ENCODE data around the gene AGBL1. TPM values are rescaled to one million over a fixed set of nuclear protein-coding genes. Genes with fewer than 3 reads are reported as not detected.
A peak's percentile ranks its signal among the peaks of the same experiment; 100 is the strongest.

AGBL1 gene
- total and polyA plus RNA-seq, 11 donors, result under 0.01 to 0.08 (median 0.02) TPM; not detected in 8

DNA sequence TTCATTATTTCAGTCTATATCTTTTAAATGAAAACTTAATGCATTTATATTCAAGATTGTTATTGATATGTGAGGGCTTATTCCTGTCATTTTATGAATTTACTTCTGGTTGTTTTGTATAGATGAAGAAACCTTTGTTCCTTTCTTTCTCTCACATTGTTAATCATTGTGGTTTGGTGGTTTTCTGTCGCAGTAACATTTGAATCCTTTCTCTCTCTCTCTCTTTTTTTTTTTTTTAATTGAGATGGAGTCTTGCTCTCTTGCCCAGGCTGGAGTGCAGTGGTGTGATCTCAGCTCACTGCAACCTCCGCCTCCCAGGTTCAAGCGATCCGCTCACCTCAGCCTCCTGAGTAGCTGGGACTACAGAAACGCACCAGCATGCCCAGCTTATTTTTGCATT, 22.1 kb downstream of the AGBL1 start:
- ATAC-seq (no peak), DNase-seq (no peak)
- H3K27me3 ChIP-seq, result peaks cover 0 to 10% (median 0%) of the 10 kb centered on the region in 9 donors
- H3K27ac ChIP-seq, result no peak overlapping the region
- H3K4me3 ChIP-seq, result no peak overlapping the region
- TF ChIP-seq POLR2A (IDR thresholded peaks at IDR 0.05), result no peak
- TF ChIP-seq CTCF (IDR thresholded peaks at IDR 0.05), result no peak
- no peaks in the 10 kb centered on the region for H3K36me3 ChIP-seq
- H3K4me1 ChIP-seq, result no peaks in the 10 kb centered on the region
- H3K9me3 ChIP-seq, result peaks cover 0 to 38% (median 6%) of the 10 kb centered on the region in 12 donors
- WGBS, 4 donors, result 90 to 95% (median 93%) methylated on average over 5 of the region's 5 CpGs
- intact Hi-C loops (cut with DNase I), result no loop called here

- no peak for ATAC-seq
- TF ChIP-seq CTCF (IDR thresholded peaks at IDR 0.05) (no peak), POLR2A (IDR thresholded peaks at IDR 0.05) (no peak)
- intact Hi-C loops (cut with DNase I), result no loop called here
- no peak overlapping the region for H3K4me3 ChIP-seq
- no peaks in the 10 kb centered on the region for H3K4me1 ChIP-seq
- no peak overlapping the region for H3K27ac ChIP-seq
- peaks cover 0 to 10% (median 0%) of the 10 kb centered on the region in 9 donors for H3K27me3 ChIP-seq
- DNase-seq, result no peak
- no peaks in the 10 kb centered on the region for H3K36me3 ChIP-seq
- 65 to 82% (median 77%) methylated on average over 2 of the region's 2 CpGs for WGBS, 4 donors
- H3K9me3 ChIP-seq, result peaks cover 0 to 33% (median 4%) of the 10 kb centered on the region in 12 donors
Measured at GRCh38 chr15:86103825-86104224, 24.2 kb downstream of the AGBL1 start.

DNA sequence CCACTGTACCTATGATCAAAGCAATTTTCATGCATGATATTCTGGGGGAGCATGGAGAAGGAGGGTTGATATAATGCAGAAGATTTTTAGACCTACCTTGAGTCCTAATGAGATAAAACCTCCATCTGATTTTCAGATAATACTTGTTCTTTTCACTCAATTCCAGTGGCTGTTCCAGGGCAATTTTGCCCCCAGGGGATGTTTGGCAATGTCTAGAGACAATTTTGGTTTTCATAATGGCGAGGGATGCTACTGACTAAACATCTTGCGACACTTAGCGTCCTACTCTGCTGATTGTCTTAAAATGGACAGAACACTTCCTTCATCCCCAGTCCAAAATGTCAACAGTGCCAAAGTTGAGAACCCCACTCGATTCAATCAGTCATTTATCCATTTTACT, 26.6 kb downstream of the AGBL1 start:
- H3K9me3 ChIP-seq, result peaks cover 0 to 20% (median 4%) of the 10 kb centered on the region in 12 donors
- H3K27me3 ChIP-seq, result peaks cover 0 to 10% (median 0%) of the 10 kb centered on the region in 9 donors
- no peak for DNase-seq
- H3K27ac ChIP-seq, result no peak overlapping the region
- TF ChIP-seq POLR2A (IDR thresholded peaks at IDR 0.05), result no peak
- TF ChIP-seq CTCF (IDR thresholded peaks at IDR 0.05), result no peak
- H3K4me1 ChIP-seq, result no peaks in the 10 kb centered on the region
- ATAC-seq, result no peak
- intact Hi-C loops (cut with DNase I), result no loop called here
- 71 to 82% (median 72%) methylated on average over 4 of the region's 4 CpGs for WGBS, 4 donors
- H3K4me3 ChIP-seq, result no peak overlapping the region
- no peaks in the 10 kb centered on the region for H3K36me3 ChIP-seq

- no peak for ATAC-seq
- Histone ChIP-seq H3K36me3 (no peaks in the 10 kb centered on the region), H3K27ac (no peak overlapping the region), H3K27me3 (peaks cover 0 to 3% (median 0%) of the 10 kb centered on the region in 9 donors), H3K4me1 (no peaks in the 10 kb centered on the region), H3K9me3 (no peaks in the 10 kb centered on the region), H3K4me3 (no peak overlapping the region)
- WGBS, 4 donors, result 66 to 78% (median 72%) methylated on average over 4 of the region's 4 CpGs
- intact Hi-C loops (cut with DNase I), result no loop called here
- peak in 2 of 12 donors; percentile 11 to 30 for TF ChIP-seq CTCF (IDR thresholded peaks at IDR 0.05)
- TF ChIP-seq POLR2A (IDR thresholded peaks at IDR 0.05), result no peak
- DNase-seq, result no peak
Measured at GRCh38 chr15:86115145-86115801, 35.6 kb downstream of the AGBL1 start.

Data from heart left ventricle (tissue), 16 donors.